ENCODE results near the gene SERPINH1. TPM values are rescaled to one million over a fixed set of nuclear protein-coding genes. Genes with fewer than 3 reads are reported as not detected.
A peak's percentile ranks its signal among the peaks of the same experiment; 100 is the strongest.

SERPINH1 gene
- total and polyA plus RNA-seq, 2 of the 13 experiments (the other 11 are each of a cell fraction or from before 2014, with no cell fraction given), result 83.6 to 83.8 TPM

- TF ChIP-seq ZNF318 (CRISPR knock-in tag; IDR thresholded peaks at IDR 0.05) (no peak), ZNF292 (CRISPR knock-in tag; IDR thresholded peaks at IDR 0.05; ENCODE audit: borderline replicate concordance, low read depth) (no peak), ZC3H13 (CRISPR knock-in tag; IDR thresholded peaks at IDR 0.05) (no peak), IRF2 (CRISPR knock-in tag; IDR thresholded peaks at IDR 0.05) (peak; percentile 46; the same call in 1 of the 2 replicates), SIN3B (IDR thresholded peaks at IDR 0.05; ENCODE audit: low read length) (no peak), ZNF383 (CRISPR knock-in tag; IDR thresholded peaks at IDR 0.05; ENCODE audit: borderline replicate concordance) (no peak), CAMTA2 (CRISPR knock-in tag; IDR thresholded peaks at IDR 0.05; ENCODE audit: borderline replicate concordance) (no peak), ZNF546 (CRISPR knock-in tag; conservative IDR thresholded peaks at IDR 0.05) (peak; percentile 72; the same call in 1 of the 2 replicates), SMAD9 (CRISPR knock-in tag; IDR thresholded peaks at IDR 0.05) (peak; percentile 79; the same call in 1 of the 2 replicates), JUN (CRISPR knock-in tag; IDR thresholded peaks at IDR 0.05) (no peak), HES4 (CRISPR knock-in tag; IDR thresholded peaks at IDR 0.05; ENCODE audit: borderline replicate concordance) (no peak)
- TF ChIP-seq, protein P1, sequence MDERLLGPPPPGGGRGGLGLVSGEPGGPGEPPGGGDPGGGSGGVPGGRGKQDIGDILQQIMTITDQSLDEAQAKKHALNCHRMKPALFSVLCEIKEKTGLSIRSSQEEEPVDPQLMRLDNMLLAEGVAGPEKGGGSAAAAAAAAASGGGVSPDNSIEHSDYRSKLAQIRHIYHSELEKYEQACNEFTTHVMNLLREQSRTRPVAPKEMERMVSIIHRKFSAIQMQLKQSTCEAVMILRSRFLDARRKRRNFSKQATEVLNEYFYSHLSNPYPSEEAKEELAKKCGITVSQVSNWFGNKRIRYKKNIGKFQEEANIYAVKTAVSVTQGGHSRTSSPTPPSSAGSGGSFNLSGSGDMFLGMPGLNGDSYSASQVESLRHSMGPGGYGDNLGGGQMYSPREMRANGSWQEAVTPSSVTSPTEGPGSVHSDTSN (CRISPR knock-in tag; IDR thresholded peaks at IDR 0.05), result no peak
- TF ChIP-seq, protein P2, sequence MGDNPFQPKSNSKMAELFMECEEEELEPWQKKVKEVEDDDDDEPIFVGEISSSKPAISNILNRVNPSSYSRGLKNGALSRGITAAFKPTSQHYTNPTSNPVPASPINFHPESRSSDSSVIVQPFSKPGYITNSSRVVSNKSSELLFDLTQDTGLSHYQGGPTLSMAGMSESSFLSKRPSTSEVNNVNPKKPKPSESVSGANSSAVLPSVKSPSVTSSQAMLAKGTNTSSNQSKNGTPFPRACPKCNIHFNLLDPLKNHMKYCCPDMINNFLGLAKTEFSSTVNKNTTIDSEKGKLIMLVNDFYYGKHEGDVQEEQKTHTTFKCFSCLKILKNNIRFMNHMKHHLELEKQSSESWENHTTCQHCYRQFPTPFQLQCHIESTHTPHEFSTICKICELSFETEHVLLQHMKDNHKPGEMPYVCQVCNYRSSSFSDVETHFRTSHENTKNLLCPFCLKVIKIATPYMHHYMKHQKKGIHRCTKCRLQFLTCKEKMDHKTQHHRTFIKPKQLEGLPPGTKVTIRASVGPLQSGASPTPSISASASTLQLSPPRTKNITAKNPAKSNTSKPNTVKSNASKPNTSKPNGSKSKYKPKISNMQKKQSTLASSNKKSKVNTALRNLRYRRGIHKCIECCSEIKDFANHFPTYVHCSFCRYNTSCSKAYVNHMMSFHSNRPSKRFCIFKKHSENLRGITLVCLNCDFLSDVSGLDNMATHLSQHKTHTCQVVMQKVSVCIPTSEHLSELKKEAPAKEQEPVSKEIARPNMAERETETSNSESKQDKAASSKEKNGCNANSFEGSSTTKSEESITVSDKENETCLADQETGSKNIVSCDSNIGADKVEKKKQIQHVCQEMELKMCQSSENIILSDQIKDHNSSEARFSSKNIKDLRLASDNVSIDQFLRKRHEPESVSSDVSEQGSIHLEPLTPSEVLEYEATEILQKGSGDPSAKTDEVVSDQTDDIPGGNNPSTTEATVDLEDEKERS (CRISPR knock-in tag; IDR thresholded peaks at IDR 0.05), result 0 out of 2 replicates have a peak, but pooled peaks have one; percentile 60
- TF ChIP-seq, protein P3, sequence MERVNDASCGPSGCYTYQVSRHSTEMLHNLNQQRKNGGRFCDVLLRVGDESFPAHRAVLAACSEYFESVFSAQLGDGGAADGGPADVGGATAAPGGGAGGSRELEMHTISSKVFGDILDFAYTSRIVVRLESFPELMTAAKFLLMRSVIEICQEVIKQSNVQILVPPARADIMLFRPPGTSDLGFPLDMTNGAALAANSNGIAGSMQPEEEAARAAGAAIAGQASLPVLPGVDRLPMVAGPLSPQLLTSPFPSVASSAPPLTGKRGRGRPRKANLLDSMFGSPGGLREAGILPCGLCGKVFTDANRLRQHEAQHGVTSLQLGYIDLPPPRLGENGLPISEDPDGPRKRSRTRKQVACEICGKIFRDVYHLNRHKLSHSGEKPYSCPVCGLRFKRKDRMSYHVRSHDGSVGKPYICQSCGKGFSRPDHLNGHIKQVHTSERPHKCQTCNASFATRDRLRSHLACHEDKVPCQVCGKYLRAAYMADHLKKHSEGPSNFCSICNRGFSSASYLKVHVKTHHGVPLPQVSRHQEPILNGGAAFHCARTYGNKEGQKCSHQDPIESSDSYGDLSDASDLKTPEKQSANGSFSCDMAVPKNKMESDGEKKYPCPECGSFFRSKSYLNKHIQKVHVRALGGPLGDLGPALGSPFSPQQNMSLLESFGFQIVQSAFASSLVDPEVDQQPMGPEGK (CRISPR knock-in tag; IDR thresholded peaks at IDR 0.05), result peak; percentile 97
Observed at GRCh38 chr11:75523811-75524664, 38.0 kb upstream of the SERPINH1 start (continued).

Data from HepG2 (cell line).